GM12872 (cell line): Measurements from ENCODE around the gene FUT8.

Experiments
- TF ChIP-seq, protein P1 (sequence below): IDR thresholded peaks from 3 replicates; pipeline ENCODE4 v1.5.1; 2011; ENCODE audit warnings: low read depth, mild to moderate bottlenecking, low read length, moderate library complexity; ENCODE audit not compliant: insufficient read depth

Gene FUT8

DNA sequence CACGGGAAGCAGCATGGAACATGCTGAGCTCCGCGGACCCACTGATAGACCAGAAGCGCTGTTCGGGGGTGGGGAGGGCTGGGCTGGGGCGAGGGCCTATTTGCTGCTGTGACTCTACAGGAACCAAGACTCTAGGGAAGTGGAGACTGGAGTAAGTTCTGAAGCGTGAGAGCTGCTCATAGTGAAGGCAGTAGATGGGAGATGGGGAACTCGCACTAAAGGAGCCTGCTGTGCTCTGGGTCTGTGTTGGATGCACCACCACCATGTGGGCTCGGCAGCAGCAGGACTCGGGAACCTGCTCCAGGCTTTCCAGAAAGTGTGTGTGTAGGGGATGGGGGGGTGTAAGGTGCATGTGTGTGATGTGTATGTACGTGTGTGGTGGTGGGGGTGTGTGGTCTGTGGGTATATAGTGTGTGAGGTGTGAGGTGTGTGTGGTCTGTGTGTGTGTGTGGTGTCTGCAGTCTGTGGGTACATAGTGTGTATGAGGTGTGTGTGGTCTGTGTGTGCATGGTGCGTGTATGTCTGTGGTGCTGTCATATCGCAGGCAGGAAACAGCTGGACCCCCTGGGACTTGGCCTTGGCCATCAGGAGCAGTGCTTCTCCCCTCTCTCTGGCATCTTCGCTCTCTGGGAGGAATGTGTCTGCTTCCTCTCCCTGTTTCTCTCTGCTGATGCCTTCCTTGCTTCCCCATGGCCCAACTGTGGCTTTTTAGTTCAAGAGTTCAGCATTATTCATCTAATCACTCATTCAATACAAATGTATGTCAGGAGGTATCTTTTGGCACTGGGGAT, 378.9 kb downstream of the FUT8 start:
- TF ChIP-seq, protein P1, sequence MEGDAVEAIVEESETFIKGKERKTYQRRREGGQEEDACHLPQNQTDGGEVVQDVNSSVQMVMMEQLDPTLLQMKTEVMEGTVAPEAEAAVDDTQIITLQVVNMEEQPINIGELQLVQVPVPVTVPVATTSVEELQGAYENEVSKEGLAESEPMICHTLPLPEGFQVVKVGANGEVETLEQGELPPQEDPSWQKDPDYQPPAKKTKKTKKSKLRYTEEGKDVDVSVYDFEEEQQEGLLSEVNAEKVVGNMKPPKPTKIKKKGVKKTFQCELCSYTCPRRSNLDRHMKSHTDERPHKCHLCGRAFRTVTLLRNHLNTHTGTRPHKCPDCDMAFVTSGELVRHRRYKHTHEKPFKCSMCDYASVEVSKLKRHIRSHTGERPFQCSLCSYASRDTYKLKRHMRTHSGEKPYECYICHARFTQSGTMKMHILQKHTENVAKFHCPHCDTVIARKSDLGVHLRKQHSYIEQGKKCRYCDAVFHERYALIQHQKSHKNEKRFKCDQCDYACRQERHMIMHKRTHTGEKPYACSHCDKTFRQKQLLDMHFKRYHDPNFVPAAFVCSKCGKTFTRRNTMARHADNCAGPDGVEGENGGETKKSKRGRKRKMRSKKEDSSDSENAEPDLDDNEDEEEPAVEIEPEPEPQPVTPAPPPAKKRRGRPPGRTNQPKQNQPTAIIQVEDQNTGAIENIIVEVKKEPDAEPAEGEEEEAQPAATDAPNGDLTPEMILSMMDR = no peak

DNA sequence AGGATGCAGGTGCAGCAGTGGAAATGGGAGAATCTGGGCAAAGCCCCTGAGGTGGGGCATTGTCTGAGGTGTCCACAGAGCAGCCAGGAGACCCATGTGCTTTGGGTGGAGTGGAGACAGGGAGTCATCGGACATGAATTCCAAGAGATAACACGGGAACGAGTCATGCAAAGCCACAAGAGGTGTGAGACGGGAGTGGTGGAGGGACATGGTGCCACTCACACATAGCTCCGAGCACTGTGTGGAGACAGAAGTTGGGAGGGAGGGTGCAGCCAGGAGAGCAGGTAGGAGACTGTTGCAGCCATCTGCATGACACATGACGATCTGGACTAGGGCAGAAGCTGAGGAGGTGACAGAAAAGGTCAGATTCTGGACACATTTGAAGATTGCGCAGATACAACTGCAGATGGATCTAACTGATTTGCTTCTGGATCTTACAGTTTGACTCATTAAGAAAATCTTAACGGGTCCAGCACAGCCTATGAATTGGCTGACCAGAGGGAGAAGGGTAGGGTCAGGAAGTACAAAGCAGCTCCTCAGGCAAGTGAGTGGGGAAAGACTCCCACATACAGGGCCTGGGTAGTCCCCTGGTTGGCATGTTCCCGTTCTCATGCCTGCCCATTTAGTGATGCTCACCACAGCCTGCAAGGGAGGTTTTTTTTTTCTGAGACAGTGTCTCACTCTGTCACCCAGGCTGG, 379.8 kb downstream of the FUT8 start:
- TF ChIP-seq, protein P1 = no peak
